HG03432 (cell line): ENCODE measurements around the gene SLC29A4.
"Not testable (repeated sequence)": the region's sequence is repeated elsewhere in the genome, so short reads cannot be mapped to it uniquely, and the experiment has no call there.

Experiments
- ATAC-seq: cut with Tn5 transposase; IDR thresholded peaks from one replicate; pipeline ENCODE4 v1.9.1; 2021; ENCODE audit warnings: mild to moderate bottlenecking, moderate library complexity; ENCODE audit not compliant: unreplicated experiment

Gene SLC29A4

DNA sequence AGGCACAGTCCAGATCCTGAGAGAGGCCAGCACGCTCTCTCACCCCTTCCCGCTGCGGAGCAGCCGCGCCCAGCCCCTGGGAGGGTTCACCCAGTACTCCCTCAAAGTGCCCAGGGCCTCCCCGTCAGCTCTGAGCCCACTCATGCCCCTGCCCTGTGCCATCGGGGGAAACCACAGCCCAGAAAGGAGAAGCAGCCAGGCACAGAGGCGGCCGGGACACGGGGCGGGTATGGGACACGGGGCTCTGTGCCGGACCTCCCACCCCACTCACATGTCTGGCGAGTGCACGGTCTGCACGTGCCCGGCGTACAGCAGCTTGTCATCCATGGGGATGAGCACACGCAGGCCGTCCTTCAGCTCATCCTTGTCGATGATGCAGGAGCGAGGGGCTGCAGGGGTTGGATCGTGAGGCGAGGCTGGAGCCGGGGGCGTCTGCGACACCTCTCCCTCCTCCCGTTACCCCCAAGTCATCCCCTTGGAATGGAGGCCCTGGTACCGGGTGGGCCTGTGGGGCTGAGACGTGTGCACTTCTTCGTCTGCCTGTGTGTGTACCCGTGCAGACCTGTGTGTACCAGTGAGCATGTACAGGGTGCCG, 38.2 kb downstream of the SLC29A4 start:
- ATAC-seq = no peak

DNA sequence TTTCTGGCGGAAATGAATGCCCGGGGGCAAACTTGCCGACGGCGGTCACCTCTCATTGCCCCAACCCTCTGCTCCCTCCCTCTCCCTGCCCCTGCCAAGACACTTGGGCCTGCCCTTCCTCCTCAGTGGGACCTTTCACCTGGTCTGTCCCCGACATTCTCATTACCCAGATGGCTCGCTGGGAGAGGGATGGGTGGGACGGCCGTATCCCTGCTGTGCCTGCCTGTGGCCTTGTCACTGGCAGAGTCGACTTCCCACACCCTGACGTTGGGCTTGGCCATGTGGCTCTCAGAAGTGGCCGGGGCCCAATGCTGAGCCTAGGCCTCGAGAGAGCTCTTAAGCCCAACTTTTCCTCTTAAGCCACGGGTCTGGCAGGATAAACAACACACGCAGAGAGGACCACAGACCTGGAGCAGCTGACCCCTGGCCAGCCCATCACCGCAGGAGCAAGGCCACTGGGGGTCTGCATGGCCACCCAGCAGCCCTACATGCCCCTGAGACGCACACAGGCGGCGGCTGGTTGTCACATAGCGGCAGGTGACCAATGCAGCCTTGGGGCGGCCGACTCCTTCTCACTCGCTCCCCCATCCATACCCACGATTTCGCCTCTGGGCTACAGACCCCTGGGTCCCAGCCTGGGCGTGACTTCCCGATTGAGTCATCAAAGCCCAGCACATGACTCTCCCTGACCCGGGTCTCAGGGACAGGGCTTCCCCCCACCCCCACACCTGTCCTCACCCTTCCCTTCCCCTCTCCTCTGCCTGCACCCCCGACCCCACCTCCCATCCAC, 40.1 kb downstream of the SLC29A4 start:
- ATAC-seq = no peak

DNA sequence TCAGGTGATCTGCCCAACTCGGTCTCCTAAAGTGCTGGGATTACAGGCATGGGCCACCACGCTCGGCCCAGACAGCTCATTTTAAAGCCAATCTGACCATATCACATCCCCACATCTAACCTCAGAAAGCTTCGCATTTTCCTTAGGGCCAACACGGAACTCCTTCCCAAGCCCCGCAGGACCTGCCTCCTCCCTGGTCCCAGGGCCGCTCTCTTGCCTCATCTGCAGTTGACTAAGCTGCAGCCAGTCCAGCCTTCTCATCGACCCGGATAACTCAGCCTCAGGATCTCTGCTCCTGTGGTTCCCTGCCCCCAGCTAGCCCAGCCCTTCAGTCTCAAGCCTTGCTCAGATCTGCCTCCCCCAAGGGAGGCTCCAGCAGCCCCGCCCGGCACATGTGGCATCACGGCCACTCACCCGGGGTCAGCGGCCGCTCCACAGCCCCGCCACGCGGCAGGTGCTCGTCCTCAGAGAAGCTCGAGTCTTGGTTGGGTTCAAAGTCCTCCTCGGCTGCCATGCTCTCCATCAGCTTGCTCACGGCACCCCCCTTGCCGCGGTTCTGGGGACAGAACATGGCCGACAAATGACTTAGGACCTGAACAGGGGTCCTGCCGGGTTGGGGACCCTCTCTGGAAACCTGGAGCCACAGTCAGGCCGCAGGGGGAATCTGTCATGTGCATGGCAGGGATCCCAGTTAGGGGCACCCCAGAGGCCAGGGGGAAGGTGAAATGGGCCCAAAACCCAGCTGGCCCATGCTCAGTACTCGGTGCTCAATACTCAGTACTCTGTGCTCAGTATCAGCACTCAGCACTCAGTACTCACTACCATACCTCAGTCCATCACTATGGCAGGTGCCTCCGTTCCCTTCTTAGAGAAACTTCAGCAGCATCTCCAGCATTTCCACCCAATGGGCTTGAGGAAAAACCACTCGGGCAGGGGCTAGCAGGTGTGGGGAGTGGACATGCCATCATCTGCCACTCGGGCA, 41.3 kb downstream of the SLC29A4 start:
- ATAC-seq = not testable (repeated sequence)

DNA sequence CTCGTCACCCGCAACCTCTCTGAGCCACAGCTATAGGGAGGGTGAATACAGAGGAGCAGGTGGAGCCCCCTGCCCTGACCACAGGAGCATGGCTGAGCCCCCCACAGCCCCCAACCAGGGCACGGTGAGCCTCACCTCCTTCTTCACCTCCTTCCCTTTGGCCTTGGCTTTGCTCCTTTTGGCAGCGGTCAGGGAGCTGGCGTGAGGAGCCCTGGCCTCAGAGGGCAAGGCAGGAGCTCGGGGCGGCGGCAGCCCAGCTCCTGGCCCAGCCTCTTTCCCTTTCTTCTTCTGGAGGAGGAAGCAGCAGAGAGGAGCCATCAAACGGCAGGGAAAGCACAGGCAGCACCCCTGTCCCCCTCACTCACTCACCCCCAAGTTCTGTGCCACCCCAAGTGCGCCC, 42.2 kb downstream of the SLC29A4 start:
- no peak for ATAC-seq

DNA sequence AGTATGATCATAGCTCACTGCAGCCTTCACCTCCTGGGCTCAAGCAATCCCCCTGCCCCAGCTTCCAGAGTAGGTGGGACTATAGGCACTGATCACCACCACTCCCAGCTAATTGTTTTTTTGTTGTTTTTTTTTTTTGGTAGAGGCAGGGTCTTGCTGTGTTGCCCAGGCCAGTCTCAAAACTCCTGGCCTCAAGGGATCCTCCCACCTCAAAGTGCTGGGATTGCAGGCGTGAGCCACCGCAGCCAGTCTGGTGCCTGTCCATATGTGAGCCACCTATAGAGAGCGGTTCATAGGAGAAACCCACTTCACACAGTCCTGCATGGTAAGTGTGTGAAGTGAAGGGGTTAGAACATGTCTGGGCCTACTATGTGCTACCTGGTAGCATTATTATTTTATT, 47.5 kb downstream of the SLC29A4 start:
- ATAC-seq = no peak

DNA sequence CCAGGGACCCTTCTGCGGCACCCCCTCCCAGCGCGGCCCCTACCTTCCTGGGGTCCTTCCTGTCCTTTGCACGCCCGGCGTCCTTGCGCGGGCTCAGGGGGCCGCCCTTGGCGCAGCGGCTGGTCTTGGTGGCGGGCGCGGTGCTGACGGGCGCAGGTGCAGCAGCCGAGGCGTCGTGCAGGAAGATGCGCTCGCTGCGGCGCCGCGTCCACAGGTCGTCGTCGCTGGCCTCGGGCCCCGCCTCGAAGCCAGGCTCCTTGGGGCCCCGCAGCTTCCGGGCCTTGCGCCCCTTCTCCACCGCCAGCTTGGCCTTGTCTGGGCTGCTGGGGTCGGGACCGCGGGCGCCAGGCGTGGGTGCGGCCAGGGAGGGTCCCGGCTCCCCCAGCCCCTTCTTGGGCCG, 49.8 kb downstream of the SLC29A4 start:
- ATAC-seq = no peak

DNA sequence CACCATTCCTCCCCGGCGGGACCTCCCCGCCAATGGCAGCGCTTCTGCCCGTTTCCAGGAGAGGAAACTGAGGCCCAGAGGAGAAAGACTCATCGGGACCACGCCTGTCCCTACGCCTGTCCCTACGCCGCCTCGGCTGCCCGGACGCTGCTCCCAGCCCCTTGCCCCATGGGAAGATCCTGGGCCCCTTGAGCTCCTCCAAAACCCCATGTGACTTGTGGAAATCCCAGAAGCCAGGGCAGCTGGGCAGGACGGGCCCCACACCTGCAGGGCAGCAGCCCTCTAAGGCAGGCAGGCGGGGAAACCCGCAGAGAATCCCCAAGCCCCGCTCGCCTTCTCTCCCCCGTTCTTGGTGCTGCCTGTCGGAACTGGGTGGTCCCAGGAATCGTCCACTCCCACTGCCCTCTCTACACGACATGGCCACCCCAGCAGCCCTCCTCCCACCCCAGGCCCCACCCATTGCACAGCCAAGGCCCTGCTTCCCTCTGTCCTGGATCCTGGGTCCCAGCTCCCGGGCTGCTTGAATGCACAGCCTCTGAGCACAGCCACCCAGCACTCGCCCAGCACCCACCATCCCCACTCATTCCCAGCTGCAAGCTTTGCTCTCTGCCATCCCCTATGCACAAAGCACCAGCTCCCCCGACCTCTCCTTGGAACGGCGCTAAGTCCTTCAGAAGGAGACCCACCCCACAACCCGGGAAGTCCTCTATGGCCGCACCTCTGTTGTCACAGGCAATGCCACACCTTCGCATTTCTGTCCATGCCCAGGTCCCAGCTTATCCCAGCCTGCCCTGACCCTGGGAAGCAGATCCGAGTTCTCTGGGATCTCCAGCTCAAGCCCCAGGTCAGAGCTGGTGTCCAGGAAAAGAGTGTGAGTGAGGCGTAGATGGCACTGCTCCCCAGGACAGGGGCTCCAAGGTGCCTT, 50.6 kb downstream of the SLC29A4 start:
- no peak for ATAC-seq

DNA sequence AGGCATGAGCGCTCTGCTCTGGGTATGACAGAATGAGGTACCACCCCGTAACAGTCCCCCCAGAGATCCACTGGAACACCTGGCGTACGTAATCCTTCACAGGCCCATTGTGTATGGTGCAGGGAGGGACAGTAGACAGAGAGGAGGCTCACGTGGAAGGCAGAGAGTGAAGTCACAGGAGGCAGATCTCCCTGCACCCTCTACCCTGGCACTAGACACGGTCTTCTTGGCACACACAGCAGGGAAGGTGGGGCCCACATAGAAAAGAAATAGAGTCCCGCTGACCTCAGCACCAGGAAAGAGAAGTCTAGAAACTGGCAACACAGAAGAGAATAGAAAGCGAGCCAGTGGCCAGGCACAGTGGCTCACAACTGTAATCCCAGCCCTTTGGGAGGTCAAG, 51.9 kb downstream of the SLC29A4 start:
- ATAC-seq = no peak

DNA sequence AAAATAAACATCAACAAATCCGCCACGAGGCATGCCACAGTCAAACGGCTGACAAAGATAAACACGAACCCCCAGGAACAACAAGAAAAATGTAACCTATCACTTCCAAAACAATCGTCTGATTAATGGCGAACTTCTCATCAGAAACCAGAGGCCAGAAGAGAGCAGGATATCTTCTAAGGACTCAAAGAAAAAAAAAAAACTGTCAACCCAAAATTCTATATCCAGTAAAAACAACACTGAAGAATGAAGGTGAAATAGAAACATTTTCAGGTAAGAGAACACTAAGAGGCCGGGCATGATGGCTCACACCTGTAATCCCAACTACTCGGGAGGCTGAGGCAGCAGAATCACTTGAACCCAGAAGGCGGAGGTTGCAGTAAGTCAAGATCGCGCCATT, 54.3 kb downstream of the SLC29A4 start:
- ATAC-seq = no peak

DNA sequence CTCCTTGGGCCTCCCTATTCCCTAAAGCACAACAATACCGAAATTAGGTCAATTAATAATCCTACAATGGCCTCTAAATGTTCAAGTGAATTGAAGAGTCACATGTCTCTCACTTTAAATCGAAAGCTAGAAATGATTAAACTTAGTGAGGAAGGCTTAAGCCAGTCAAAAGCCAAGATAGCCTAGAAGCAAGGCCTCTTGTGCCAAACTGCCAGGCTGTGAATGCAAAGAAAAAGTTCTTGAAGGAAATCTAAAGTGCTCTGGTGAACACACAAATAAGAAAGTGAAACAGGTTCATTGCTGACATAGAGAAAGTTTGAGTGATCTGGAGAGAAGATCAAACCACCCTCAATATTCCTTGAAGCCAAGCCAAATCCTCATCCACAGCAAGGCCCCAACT, 57.2 kb downstream of the SLC29A4 start:
- ATAC-seq = no peak

DNA sequence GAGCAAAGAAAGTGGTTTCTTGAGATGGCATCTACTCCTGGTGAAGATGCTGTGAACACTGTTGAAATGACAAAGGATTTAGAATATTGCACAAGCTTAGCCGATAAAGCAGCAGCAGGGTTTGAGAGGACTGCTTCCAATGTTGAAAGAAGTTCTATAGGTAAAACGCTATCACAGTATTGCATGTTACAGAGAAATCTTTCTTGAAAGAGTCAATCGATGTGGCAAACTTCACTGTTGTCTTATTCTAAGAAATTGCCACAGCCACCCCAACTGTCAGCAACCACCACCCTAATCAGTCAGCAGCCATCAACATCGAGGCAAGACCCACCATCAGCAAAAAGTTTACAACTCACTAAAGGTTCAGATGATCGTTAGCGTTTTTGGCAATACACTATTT, 59.9 kb downstream of the SLC29A4 start:
- ATAC-seq = no peak

DNA sequence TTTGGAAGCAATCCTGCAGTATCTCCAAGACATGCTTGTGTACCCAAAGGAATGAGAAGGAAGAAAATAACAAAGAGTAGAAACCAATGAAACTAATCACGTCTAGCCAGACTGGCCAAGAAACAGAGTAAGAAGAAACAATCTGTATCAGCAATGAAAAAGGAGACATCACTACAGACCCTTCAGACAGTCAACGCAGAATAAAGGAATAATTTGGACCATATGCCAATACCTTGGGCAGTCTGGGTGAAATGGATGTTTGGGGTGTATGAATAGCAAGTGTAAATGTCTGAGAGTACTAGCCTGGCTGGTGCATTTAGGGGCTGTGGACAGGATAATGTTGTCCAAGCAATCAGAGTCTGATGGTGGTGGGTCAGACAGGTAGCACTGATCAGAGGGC, 61.1 kb downstream of the SLC29A4 start:
- no peak for ATAC-seq

DNA sequence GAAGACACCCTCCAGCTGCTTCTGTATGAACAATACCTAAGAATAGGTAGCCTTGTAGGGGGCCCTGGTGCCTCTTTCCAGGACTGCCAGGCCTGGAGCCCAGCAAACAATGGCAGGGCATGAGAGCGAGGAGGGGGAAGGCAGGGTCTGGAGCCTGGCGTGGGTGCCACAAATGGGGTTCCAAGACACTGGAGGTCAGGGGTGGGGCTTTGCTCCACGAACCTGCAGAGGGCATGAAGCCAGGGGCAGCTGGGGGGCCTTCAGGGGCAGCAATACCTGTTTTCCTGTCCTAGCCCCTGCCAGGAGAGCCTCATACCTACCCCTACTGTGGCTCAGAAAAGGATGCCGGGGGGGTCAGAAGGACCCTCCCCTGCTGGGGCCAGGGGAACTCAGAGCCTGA, 61.6 kb downstream of the SLC29A4 start:
- ATAC-seq = no peak

DNA sequence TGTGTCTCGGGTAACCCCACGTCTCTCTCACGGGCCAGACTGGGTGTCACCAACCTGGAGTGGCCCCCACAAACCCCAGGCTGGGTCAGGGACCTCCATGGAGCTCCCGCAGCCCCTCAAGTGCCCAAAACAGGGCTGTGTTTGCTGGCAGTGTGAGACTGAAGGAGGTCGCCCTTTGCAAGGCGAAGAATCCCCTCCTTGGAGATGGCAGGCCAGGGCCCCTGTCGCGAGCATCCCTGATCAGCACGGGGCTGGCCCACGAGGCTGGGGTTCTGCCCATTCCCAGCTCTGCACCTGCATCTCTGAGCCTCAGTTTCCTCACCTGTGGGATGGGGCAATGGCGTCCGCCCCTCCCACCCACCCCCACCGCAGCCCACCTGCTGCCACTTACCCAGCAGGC, 62.4 kb downstream of the SLC29A4 start:
- ATAC-seq = no peak

DNA sequence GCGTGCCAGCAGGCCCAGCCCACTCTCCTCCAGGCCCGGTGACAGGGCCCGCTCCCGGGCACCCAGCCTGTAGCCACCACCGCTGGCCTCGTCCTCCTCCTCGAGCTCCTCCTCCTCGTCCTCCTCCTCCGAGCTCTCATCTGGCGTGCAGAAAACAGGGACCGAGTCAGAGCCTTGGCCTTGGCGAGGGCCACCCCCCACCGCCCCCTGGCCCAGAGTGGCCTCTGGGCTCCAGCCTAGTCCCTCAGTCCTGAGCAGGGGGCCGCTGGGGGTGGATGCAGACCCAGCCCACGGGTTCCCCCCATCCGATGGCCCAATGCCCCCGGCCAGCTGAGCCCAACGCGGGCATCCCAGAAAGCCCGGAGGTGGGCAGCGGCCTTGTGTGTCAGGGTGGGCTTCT, 62.9 kb downstream of the SLC29A4 start:
- ATAC-seq = no peak

DNA sequence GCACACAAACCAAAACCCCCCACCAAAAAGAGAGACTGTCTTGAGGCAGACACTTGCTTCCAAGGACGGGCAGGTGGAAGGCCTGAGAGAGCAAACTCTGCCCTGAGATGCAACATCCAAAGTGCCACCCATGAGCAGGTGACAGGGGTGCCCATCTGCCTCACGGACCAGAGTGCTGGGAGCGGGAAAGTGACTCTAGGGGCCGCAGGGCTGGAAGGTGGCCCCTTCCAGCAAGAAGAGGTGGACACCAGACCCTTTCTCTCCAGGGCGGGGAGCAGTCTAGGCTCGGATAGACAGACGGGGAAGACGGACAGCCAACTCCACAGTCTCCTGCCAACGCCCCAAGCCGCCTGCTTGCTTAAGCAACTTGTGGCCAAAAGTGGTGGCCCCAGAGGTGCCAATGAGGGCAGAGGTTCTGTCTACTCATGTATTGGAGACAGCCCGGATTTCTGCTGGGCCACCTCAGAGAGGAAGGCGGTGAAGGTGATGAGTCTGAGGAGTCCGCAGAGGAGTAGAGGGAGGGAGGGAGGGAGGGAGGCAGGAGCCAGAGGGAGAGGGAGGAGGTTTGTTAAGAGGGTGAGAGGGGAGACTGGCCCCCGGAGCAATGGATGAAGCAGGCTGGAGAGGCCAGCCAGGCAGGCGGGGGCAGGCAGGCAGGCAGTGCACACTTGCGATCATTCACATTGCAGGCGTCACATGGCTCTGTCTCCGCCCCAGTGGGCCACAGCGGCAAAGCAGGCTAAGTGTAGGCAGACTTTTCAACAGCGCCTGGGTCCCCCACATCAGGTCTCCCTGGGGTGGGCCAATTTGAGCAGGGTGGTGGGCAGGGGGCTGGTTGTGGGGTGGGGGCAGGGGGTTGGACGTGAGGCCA, 65.6 kb downstream of the SLC29A4 start:
- ATAC-seq = no peak

DNA sequence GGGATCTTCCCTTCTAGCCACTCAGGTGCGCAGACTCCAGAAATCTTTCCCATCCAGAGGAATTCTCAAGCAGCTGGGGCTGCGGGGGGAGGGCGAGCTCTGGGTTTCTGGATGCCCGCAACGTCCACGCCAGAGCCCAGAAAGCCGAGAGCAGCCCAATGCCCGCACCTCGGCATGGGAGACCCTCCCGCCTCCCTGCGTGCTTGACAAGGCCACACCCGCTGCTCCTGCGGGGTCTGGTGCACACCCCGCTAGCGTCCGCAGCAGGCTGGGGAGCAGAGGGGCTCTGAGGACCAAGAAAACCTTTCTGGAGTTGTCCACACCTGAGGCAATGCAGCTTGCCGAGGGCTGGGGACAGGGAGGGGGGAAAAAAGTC, 66.2 kb downstream of the SLC29A4 start:
- ATAC-seq = no peak

DNA sequence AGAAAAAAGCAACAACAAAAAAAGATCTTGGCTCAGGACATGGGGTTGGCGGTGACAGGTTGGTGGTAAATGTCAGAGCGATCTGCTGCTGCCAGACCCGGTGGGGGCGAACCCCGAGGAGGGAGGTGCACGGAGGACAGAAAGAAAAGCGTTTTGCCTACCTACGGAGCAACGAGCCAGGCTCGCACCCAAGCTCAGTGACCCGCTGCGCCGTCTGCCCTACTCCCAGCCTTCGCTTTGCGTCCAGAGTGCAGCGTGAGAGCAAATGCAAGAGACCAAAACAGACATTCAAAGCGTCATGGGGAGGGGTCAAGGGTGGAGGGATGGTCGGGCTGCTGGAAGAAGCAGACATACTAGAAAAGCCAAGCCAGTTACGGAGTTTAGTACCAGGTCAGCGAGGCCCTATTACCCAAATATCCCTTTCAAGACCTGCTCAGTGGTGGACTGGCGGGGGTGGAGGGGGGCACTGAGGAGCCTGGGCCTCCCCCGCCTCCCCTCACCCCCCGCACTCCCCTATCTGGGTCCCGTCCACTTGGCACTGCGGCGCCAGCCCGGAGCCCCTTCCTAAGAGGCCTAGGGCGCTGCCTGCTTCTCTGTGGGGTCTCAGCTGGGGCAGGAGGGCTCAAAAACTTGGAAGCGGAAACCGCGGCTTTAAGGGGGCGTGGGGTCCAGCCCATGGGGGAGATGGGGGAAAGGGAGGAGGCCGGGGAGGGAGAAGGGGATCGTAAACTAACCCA, 66.9 kb downstream of the SLC29A4 start:
- ATAC-seq = no peak

DNA sequence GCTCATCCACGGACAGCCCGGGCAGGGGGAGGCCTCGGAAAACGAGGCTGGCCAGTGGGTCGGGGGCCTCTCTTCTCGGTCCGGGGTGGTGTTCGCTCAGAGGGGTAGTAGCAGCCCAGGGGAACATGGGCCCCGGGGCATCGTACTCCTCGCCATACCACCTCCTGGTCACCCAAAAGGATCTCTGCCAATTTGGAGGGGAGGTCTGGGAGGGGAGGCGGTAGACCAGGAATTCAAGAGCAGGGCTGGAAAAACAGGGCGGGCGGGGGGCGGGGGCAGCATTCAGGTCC, 67.4 kb downstream of the SLC29A4 start:
- no peak for ATAC-seq
